Endodermal cell (in vitro differentiated cells): ENCODE data around the gene WDFY3. TPM values are rescaled to one million over a fixed set of nuclear protein-coding genes. Genes with fewer than 3 reads are reported as not detected.
A peak's percentile ranks its signal among the peaks of the same experiment; 100 is the strongest.
"Not testable (repeated sequence)": the region's sequence is repeated elsewhere in the genome, so short reads cannot be mapped to it uniquely, and the experiment has no call there.

ENCODE experiments used
- DNase-seq: peaks from one replicate; pipeline ENCODE4 v3.0.0-alpha.2; 2017
- H3K27ac ChIP-seq: 2 replicates; pipeline ENCODE4 v1.5.1; 2013; ENCODE audit warnings: mild to moderate bottlenecking, low read depth, low read length, moderate library complexity
- H3K27me3 ChIP-seq: 2 replicates; pipeline ENCODE4 v1.6.1; 2013; ENCODE audit warnings: mild to moderate bottlenecking, low read length, moderate library complexity; ENCODE audit not compliant: insufficient read depth, control insufficient read depth, poor library complexity, severe bottlenecking
- H3K36me3 ChIP-seq: 2 replicates; pipeline ENCODE4 v1.7.0; 2013; ENCODE audit warnings: mild to moderate bottlenecking, low read length, moderate library complexity; ENCODE audit not compliant: control insufficient read depth, insufficient read depth
- H3K4me1 ChIP-seq: one replicate; pipeline ENCODE4 v1.7.0; 2013; ENCODE audit warnings: low read length; ENCODE audit not compliant: control insufficient read depth, insufficient read depth
- H3K4me3 ChIP-seq: 2 replicates; pipeline ENCODE4 v1.5.1; 2013; ENCODE audit warnings: mild to moderate bottlenecking, low read length, moderate library complexity
- H3K9ac ChIP-seq: 2 replicates; pipeline ENCODE4 v1.6.1; 2013; ENCODE audit warnings: mild to moderate bottlenecking, low read length, moderate library complexity; ENCODE audit not compliant: poor library complexity, severe bottlenecking; ENCODE audit errors: extremely low read depth
- H3K9me3 ChIP-seq: 2 replicates; pipeline ENCODE4 v1.6.1; 2013; ENCODE audit warnings: mild to moderate bottlenecking, low read length, moderate library complexity; ENCODE audit not compliant: control insufficient read depth
- H3K27ac Mint-ChIP-seq: 2 replicates; pipeline ENCODE4 v1.8.0; 2020; ENCODE audit warnings: mixed read lengths
- H3K27me3 Mint-ChIP-seq: 2 replicates; pipeline ENCODE4 v1.8.0; 2021; ENCODE audit warnings: mild to moderate bottlenecking, mixed read lengths; ENCODE audit not compliant: insufficient read depth
- H3K36me3 Mint-ChIP-seq: 2 replicates; pipeline ENCODE4 v1.8.0; 2020; ENCODE audit warnings: low read depth, mixed read lengths
- H3K4me1 Mint-ChIP-seq: 2 replicates; pipeline ENCODE4 v1.8.0; 2020; ENCODE audit warnings: mixed read lengths
- H3K4me3 Mint-ChIP-seq: 2 replicates; pipeline ENCODE4 v1.8.0; 2020; ENCODE audit warnings: mild to moderate bottlenecking, moderate library complexity, mixed read lengths
- H3K9me3 Mint-ChIP-seq: 2 replicates; pipeline ENCODE4 v1.8.0; 2020; ENCODE audit warnings: mild to moderate bottlenecking, mixed read lengths
- CTCF ChIP-seq: fragments of 200-600 bp; sonication (generic); conservative IDR thresholded peaks from 2 replicates; pipeline ENCODE4 v1.5.0; 2021; ENCODE audit warnings: antibody characterized with exemption, mild to moderate bottlenecking
- WGBS, 2 experiments: methylation state at CpG; one replicate each; pipeline versions ENCODE4 v1.1.5 to v1.1.7; 2013; ENCODE audit warnings: missing lambda C conversion rate in 2 of 2, mixed read lengths in 1 of 2; ENCODE audit not compliant: insufficient coverage in 1 of 2, insufficient read length in 1 of 2; 5-methylcytosine and 5-hydroxymethylcytosine counted together
- total RNA-seq, 2 donors: library from RNA; stranded (reverse); fragmentation: NEBNext Ultra II Directional in 1 of 2; extraction: Animal tissue kit (Norgen Biotek cat#: 25700) in 1 of 2; gene quantifications; 2 replicates in 1 of 2; 3 replicates in 1 of 2; pipeline ENCODE4 v1.2.1, GENCODE V29; 2021

WDFY3 gene
- total RNA-seq, 2 donors from 2014 or later = 91.1 to 103 TPM

GRCh38 chr4:84684361-84684760, 282.1 kb downstream of the WDFY3 start:
- H3K9me3 Mint-ChIP-seq = no peaks in the 10 kb centered on the region
- Histone ChIP-seq H3K4me1 (peaks cover 21% of the 10 kb centered on the region), H3K9ac (no peak overlapping the region), H3K36me3 (peaks cover 78% of the 10 kb centered on the region), H3K9me3 (no peaks in the 10 kb centered on the region), H3K27ac (no peak overlapping the region), H3K4me3 (no peak overlapping the region), H3K27me3 (no peaks in the 10 kb centered on the region)
- peaks cover 35% of the 10 kb centered on the region for H3K4me1 Mint-ChIP-seq
- H3K36me3 Mint-ChIP-seq = peaks cover 74% of the 10 kb centered on the region
- no peak overlapping the region for H3K4me3 Mint-ChIP-seq
- H3K27ac Mint-ChIP-seq = no peak overlapping the region
- DNase-seq = no peak
- TF ChIP-seq CTCF = no peak
- 89 to 94% methylated on average over 2 to 3 of the region's 3 CpGs for WGBS, 2 experiments
- H3K27me3 Mint-ChIP-seq = no peaks in the 10 kb centered on the region

DNA sequence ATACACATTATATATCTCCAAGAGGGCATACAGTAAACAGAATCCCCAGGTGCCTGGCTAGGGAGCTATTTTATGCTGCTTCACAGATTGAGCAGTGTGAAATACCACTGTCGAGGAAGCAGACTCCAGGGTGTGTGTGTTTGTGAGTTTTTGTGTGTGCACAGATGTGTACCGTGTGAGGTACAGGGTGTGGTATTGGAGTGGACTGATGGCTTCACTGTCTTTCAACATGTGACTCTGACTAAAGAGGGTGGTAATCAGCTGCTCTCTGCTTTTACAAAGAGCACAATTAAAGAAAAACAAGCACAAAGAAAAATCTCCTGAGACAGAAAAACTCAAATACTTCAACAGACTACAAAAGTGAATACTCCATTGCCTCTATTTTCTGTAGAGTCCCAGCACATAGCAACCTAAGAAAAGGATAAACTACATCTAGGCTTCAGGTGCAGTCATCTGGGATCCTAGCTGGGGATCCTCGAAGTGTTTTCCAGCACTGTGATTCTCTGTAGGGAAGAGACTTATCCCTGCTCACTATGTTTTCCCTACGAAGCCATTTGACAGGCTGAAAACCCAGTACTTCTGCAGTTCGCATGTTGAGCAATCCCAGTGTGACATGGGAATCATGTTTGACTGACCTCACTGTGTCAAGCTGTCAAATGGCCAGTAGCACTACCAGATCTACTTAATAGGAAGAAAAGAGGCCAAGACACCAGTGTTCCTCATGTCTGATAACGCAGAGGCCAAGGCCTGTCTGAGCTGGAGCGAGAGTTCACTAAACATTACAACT, 283.2 kb downstream of the WDFY3 start:
- TF ChIP-seq CTCF = no peak
- Histone ChIP-seq H3K9me3 (no peaks in the 10 kb centered on the region), H3K4me3 (no peak overlapping the region), H3K9ac (no peak overlapping the region), H3K27me3 (no peaks in the 10 kb centered on the region), H3K4me1 (peaks cover 21% of the 10 kb centered on the region), H3K36me3 (peaks cover 78% of the 10 kb centered on the region), H3K27ac (no peak overlapping the region)
- WGBS, 2 experiments = 84 to 94% methylated on average over 6 to 7 of the region's 7 CpGs
- H3K27ac Mint-ChIP-seq = peak overlapping the region; percentile 59
- H3K27me3 Mint-ChIP-seq = no peaks in the 10 kb centered on the region
- DNase-seq = no peak
- no peak overlapping the region for H3K4me3 Mint-ChIP-seq
- no peaks in the 10 kb centered on the region for H3K9me3 Mint-ChIP-seq
- peaks cover 75% of the 10 kb centered on the region for H3K36me3 Mint-ChIP-seq
- H3K4me1 Mint-ChIP-seq = peaks cover 35% of the 10 kb centered on the region

DNA sequence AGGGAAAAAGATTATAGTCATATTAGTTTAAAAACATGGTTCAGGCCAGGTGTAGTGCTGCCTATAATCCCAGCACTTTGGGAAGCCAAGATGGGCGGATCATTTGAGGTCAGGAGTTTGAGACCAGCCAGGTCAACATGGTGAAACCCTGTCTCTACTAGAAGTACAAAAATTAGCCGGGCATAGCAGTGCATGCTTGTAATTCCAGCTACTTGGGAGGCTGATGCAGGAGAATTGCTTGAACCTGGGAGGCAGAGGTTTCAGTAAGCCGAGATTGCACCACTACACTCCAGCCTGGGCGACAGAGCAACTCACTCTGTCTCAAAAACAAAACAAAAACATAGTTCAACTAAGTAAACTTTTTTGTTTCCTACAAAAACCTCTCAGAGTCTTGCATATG, 283.8 kb downstream of the WDFY3 start:
- H3K27ac Mint-ChIP-seq, H3K27ac ChIP-seq, H3K9ac ChIP-seq, H3K4me3 Mint-ChIP-seq, H3K4me3 ChIP-seq, H3K9me3 ChIP-seq, H3K9me3 Mint-ChIP-seq, DNase-seq, H3K27me3 Mint-ChIP-seq, H3K27me3 ChIP-seq: not testable (repeated sequence)
- H3K36me3 ChIP-seq = peaks cover 80% of the 10 kb centered on the region
- Mint-ChIP-seq H3K36me3 (peaks cover 75% of the 10 kb centered on the region), H3K4me1 (peaks cover 35% of the 10 kb centered on the region)
- 78 to 86% methylated on average over 2 to 4 of the region's 4 CpGs for WGBS, 2 experiments
- peaks cover 21% of the 10 kb centered on the region for H3K4me1 ChIP-seq
